ENCODE data around the gene SIVA1.

GRCh38 chr14:104788873-104789663 is 36.1 kb downstream of the SIVA1 start:
- TF ChIP-seq CTCF (IDR thresholded peaks at IDR 0.05), result no peak
- TF ChIP-seq POLR2AphosphoS5 (IDR thresholded peaks at IDR 0.05), result no peak
- TF ChIP-seq POLR2A (IDR thresholded peaks at IDR 0.05), result no peak
- TF ChIP-seq EP300 (IDR thresholded peaks at IDR 0.05; ENCODE audit: low read depth), result no peak

Measured in transverse colon (tissue), 4 donors.